ENCODE results near the gene MRPL2. TPM values are rescaled to one million over a fixed set of nuclear protein-coding genes. Genes with fewer than 3 reads are reported as not detected.
A peak's percentile ranks its signal among the peaks of the same experiment; 100 is the strongest.

MRPL2 gene
- 100 to 1,000 TPM; 112 to 113 TPM for total RNA-seq

DNA sequence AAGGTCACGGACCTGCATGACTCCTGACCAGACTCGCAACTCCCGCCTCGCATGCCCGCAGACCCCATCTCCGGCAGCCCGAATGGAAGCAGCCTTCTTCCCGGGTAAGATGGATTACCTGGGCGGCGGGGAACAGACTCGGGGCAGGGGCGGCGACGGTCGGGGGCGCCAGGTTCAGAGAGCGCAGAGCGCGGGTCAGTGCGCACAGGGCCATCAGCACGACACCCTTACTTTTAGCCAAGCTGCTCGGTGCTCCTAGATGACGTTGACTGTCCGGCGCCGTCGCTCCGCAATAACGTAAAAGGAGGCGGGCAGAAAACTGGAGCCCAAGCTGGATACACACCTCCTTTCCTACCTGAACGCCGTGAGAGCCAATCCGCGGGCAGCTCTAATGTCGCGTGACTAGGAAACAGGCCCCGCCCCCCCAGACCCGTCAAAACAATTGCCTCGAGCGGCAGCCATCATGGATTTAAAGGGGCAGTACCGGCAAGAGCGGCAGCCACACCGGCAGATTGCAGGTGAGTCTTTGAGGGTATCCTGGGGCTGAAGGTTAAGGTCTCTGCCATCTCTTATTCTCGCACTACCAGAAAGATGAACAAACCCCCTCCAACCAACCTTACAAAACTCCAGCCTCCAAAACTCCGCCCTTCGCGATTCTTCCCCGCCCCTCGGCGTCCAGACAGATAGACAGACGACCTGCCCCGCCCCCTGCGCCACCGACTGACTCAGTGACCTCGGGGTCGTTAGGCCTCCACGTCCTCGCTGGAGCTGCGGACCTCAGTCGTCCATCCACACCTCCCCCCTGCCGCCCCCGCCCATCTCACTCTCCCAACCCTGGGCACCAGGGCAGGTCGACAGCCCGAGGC lies at the start of gene MRPL2, which contains the start of gene KLC4:
Gene MRPL2, minus strand, starts transcription at position 267 of the 866 bp plus-strand sequence. Its CDS starts 53 bp downstream, at position 214.
Gene KLC4, plus strand, starts transcription at position 464 of the 866 bp plus-strand sequence. CDS start 1,705 bp downstream, outside the sequence.
- peaks cover 3% of the 10 kb centered on the region for H3K36me3 Mint-ChIP-seq

DNA sequence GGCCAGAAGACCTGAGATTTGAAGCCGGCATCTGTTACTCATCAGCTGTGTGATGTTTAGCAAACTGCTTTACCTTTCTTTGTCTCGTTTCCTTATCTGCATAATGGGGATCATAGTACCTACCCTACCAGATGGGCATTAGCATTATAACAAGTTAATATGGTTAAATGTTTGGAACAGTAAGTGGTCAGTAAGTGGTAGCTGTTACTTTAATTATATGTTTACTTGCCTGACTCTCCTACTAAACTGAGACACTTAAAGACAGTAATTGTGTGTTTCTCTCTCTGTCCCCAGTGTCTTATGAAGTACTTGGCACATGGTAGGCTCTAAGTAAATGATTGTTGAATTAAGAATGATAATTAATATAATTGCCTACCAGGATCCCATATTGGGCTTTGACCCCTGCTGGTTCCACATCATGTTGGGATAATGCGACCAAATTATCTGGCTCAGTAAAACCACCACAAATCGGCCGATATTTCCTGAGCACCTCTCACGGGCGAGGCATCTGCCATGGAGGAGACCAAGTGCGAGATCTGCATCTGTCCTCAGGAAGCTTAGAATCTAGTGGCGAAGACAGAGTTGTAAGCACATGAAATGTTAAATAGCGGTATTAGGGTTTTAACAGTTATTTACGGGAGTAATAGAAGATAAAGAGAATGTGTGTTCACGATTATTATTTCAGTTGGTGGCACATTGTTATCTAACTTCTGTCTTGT lies 48.3 kb upstream of the MRPL2 start:
- H3K27ac Mint-ChIP-seq = no peak overlapping the region
- DNase-seq = no peak
- no peak overlapping the region for H3K4me3 Mint-ChIP-seq
- peaks cover 2% of the 10 kb centered on the region for H3K4me1 Mint-ChIP-seq
- no peaks in the 10 kb centered on the region for H3K9me3 Mint-ChIP-seq
- no peaks in the 10 kb centered on the region for H3K36me3 Mint-ChIP-seq
- H3K27me3 Mint-ChIP-seq = no peaks in the 10 kb centered on the region

More for the DNA sequence above, at the start of gene MRPL2, which contains the start of gene KLC4:
- Mint-ChIP-seq H3K4me3 (peak within 1 kb of the TSS; percentile 81), H3K9me3 (no peaks in the 10 kb centered on the region), H3K27ac (peak within 1 kb of the TSS; percentile 92), H3K4me1 (peaks cover 23% of the 10 kb centered on the region), H3K27me3 (no peaks in the 10 kb centered on the region)
- peak; percentile 93 for DNase-seq

DNA sequence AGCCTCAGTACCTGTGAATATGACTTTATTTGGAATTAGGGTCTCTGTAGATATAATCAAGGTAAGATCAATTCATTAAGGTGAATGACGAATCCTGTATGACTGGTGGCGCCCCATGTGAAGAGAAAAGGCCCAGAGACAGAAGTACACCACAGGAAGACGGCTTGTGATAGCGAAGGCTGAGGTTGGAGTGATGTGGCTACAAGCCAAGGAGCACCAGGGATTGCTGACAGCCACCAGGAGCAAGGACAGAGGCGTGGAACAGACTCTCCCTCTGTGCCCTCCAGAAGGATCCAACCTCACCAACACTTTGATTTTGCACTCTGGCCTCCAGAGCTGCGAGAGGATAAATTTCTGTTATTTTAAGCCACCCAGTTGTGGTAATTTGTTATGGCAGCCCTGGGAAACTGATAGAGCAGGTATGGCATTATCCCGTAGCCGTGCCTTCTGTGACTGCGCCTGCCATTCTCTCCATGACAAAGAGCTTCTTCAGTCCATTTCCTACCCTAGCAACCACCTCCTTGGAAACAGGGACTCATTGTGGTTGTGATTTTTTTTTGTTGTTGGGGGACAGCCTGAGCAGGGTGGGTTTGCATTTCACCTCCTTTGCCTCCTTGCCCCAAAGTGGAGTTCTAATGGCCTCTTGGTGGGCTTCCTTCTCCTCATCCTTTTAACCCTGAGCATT lies 46.4 kb upstream of the MRPL2 start:
- Mint-ChIP-seq H3K27ac (no peak overlapping the region), H3K4me3 (no peak overlapping the region), H3K36me3 (no peaks in the 10 kb centered on the region), H3K27me3 (no peaks in the 10 kb centered on the region), H3K9me3 (no peaks in the 10 kb centered on the region), H3K4me1 (peaks cover 2% of the 10 kb centered on the region)
- DNase-seq = no peak

DNA sequence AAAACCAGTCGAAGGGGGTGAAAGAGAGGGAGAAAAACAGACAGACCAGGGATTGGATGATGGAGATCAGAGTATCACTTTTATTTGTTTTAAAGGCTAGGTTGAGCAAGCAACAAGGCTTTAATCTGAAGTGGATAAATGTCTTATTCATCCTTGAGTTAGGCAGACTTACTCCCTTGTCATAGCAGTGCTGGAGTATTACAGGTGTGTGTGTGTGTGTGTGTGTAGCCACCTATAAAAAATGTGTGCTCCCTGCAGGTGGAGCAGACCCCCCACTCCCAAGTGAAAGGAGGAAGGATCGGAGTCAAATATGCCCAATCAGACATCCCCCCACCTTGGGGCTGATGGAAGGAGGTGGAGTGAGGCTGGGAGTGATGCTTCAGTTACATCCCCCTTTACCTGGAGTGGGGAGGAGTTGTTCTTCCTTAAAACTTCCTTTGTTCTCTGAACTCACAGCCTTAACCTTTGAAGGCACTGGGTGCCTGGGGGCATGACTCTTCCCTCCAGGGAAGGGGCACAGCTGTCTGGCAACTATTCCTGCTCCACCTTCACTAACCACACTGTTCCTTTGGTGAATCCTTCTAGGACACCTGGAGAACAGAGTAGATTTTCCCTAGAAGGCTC lies 44.1 kb upstream of the MRPL2 start:
- Mint-ChIP-seq H3K9me3 (no peaks in the 10 kb centered on the region), H3K4me1 (peaks cover 2% of the 10 kb centered on the region), H3K27ac (no peak overlapping the region), H3K4me3 (no peak overlapping the region), H3K27me3 (no peaks in the 10 kb centered on the region), H3K36me3 (no peaks in the 10 kb centered on the region)
- no peak for DNase-seq

DNA sequence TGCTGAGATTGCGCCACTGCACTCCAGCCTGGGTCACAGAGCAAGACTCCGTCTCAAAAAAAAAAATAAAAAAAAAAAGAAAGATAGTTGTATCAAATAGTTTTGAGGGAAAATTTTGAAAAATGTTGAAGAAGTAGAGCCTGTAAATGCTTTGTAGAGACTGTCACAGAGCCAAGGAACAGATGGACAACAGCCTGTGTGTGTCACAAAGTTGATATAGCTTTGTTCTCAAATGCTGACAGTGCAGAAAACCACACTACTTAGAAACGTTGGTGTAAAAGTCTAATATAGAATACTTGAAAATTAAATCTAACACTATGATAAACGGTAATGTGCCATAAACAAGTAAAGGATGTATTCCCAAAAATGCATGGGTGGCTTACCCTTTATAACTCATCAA lies 42.3 kb upstream of the MRPL2 start:
- no peak overlapping the region for H3K27ac Mint-ChIP-seq
- no peaks in the 10 kb centered on the region for H3K9me3 Mint-ChIP-seq
- no peak overlapping the region for H3K4me3 Mint-ChIP-seq
- H3K36me3 Mint-ChIP-seq = no peaks in the 10 kb centered on the region
- DNase-seq = no peak
- H3K27me3 Mint-ChIP-seq = no peaks in the 10 kb centered on the region
- peaks cover 2% of the 10 kb centered on the region for H3K4me1 Mint-ChIP-seq

DNA sequence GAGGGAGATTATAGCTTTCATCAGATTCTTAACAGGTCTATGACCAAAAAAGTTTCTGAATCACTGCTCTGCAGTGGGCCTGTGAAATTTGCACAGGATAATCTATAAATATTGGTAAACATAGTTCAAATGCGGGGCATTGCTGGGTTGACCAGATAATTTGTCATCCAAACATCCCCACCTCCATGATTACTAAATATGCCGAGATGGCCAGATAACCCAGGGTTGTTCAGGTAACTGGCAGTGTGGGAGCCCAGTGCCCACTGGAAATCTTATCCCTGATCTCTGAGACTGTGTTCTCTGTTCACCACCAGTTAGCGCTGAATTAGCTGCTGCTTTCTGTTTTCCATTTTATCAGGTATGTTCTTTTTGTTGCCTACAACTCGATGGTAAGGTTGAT lies 38.3 kb upstream of the MRPL2 start:
- Mint-ChIP-seq H3K36me3 (no peaks in the 10 kb centered on the region), H3K4me3 (no peak overlapping the region), H3K27me3 (no peaks in the 10 kb centered on the region), H3K27ac (no peak overlapping the region), H3K9me3 (no peaks in the 10 kb centered on the region), H3K4me1 (peaks cover 3% of the 10 kb centered on the region)
- DNase-seq = no peak

DNA sequence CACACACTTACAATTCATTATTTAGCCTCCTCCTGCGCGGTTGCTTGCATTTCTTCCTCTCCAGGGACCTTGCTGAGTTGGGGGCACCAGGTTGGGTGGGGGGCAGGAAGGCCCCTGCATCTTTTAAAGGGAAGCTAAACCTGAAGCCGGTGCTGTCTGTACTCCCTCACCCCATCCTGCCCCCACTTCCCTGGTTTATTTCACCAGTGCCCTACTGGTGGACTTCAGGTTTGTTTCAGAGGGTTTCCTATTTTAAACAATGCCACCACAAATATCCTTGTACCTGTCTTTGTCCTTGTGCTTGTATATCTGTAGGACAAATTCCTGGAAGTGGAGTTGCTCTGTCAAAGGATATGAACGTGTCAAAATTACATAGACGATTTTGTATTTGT lies 37.9 kb upstream of the MRPL2 start:
- no peak for DNase-seq
- Mint-ChIP-seq H3K4me1 (peaks cover 3% of the 10 kb centered on the region), H3K27ac (no peak overlapping the region), H3K27me3 (no peaks in the 10 kb centered on the region), H3K36me3 (no peaks in the 10 kb centered on the region), H3K9me3 (no peaks in the 10 kb centered on the region), H3K4me3 (no peak overlapping the region)

DNA sequence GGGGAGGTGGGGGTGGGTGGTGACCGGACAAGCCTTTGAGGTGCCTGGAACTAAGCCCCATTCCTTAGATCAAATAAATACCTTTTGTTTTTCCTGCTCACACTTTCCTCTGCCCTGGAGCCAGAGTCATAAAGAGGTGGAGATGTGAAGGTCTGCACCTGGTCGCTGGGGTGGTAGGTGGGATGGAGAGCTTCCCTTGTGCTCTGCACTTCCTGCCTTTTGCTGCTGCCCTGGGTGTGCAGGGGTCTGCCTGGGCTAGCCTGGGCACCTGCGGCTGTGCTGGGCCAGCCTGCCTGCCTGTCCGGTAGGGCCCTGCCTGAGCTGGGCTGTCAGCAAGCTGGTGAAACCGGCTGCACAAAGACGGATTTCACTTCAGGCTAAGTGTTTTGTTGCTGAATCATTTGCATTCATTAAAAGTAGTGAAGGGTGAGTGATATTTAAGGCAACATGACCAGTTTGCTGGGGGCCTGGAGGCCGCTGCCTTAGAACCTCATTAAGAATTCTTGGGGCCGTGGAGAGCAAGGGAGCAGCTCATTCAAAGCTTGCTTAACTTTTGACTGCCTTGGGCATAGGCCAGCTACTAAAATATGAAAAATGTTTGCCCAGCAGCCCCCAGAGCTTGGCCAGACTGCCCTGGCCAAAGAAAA lies 37.3 kb upstream of the MRPL2 start:
- H3K9me3 Mint-ChIP-seq = no peaks in the 10 kb centered on the region
- H3K27ac Mint-ChIP-seq = no peak overlapping the region
- peaks cover 3% of the 10 kb centered on the region for H3K4me1 Mint-ChIP-seq
- DNase-seq = no peak
- no peaks in the 10 kb centered on the region for H3K27me3 Mint-ChIP-seq
- H3K36me3 Mint-ChIP-seq = no peaks in the 10 kb centered on the region
- no peak overlapping the region for H3K4me3 Mint-ChIP-seq

DNA sequence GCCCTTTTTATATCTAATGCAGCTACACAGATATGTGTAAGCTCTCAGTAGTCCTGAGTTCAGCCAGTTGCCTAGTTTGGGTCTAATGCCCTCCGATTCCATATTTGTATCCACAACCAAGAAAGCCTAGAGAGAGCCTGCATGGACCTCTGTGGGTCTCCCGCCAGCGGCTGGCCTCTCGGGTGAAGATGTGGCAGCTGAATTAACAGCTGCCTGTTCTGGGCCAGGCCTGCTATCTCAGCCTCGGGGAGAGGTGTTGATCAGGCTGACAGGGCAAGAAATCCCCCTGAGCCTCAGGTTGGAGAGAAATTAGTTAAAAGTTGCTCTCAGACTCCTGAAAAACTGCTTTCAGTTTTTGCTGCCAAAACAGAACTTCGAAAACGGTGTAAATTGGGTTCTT lies 36.7 kb upstream of the MRPL2 start:
- DNase-seq = no peak
- Mint-ChIP-seq H3K36me3 (no peaks in the 10 kb centered on the region), H3K9me3 (no peaks in the 10 kb centered on the region), H3K27me3 (no peaks in the 10 kb centered on the region), H3K4me3 (no peak overlapping the region), H3K27ac (no peak overlapping the region), H3K4me1 (peaks cover 3% of the 10 kb centered on the region)

DNA sequence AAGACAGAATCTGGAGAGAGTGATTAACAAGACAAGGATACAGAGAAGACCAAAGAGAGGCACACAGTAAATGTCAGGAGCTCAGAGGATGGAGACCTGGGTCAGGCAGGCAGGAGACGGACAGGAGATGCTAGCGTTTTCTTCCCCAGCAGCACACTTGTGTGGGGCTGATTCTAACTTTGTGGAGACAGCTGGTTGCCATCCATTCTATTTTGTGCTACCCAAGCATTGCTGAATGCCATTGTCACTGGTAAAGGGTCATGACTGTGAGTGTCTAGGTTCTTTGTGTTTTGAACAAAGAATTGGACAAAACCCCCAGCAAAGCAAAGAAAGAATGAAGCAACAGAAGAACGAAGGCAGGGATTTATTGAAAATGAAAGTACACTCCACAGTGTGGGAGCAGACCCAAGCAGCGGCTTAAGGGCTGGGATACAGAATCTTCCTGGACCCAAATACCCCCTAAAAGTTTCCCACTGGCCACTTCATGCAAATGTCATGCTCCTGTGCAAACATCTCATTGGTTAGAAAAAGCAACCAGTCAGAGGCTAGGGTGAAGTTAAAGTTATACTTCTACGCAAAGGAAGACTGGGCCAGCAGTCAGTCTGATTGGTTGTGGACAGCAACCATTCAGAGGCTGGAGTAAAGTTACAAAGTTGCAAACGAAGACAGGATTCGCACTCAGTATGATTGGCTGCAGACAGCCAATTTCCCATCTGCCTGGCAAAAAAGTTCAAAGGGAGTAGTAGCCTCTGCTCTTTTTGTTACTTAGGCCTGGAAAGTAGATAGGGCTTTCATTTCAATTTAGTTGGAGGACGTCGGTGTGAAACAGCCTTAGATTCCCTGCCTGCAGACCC lies 34.4 kb upstream of the MRPL2 start:
- no peaks in the 10 kb centered on the region for H3K9me3 Mint-ChIP-seq
- peak overlapping the region; percentile 7 for H3K4me3 Mint-ChIP-seq
- DNase-seq = no peak
- no peaks in the 10 kb centered on the region for H3K36me3 Mint-ChIP-seq
- H3K27ac Mint-ChIP-seq = no peak overlapping the region
- no peaks in the 10 kb centered on the region for H3K27me3 Mint-ChIP-seq
- H3K4me1 Mint-ChIP-seq = peaks cover 3% of the 10 kb centered on the region

DNA sequence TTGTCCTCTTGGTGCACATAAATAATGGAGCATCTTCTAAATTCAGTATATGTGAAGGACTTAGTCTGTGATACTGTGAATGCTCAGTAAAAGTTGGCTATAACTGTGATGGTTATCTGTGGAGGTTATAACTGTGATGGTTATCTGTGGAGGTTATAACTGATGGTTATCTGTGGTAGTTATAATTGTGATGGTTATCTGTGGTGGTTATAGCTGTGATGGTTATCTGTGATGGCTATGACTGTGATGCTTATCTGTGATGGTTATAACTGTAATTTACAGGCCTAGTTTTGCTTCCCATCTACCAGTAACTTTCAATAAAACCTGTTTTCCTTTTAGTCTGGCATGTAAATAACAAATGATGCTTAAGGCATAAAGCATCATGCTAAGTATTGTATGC lies 33.4 kb upstream of the MRPL2 start:
- Mint-ChIP-seq H3K27ac (no peak overlapping the region), H3K36me3 (no peaks in the 10 kb centered on the region), H3K4me1 (peaks cover 3% of the 10 kb centered on the region), H3K4me3 (no peak overlapping the region), H3K9me3 (no peaks in the 10 kb centered on the region), H3K27me3 (no peaks in the 10 kb centered on the region)
- DNase-seq = no peak

DNA sequence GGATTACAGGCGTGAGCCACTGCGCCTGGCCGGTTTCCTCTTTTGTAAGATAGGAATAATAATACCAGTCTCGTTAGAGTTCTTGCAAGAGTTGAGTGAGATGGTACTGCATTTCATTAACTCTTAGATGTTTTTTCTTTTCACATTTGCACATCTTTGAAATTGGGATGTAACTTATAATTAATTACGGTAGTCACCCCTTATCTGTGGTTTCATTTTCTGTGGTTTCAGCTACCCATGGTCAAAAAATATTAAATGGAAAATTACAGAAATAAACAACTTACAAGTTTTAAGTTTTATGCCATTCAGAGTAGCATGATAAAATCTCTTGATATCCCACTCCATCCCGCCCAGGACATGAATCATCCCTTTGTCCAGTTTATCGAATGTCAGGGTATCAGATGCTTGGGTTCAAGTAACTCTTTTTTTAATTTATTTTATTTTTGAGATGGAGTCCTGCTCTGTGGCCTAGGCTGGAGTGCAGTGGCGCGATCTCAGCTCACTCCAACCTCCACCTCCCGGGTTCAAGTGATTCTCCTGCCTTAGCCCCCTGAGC lies 32.3 kb upstream of the MRPL2 start:
- peaks cover 3% of the 10 kb centered on the region for H3K4me1 Mint-ChIP-seq
- no peak overlapping the region for H3K4me3 Mint-ChIP-seq
- no peaks in the 10 kb centered on the region for H3K27me3 Mint-ChIP-seq
- H3K27ac Mint-ChIP-seq = no peak overlapping the region
- no peaks in the 10 kb centered on the region for H3K36me3 Mint-ChIP-seq
- DNase-seq = no peak
- H3K9me3 Mint-ChIP-seq = no peaks in the 10 kb centered on the region

DNA sequence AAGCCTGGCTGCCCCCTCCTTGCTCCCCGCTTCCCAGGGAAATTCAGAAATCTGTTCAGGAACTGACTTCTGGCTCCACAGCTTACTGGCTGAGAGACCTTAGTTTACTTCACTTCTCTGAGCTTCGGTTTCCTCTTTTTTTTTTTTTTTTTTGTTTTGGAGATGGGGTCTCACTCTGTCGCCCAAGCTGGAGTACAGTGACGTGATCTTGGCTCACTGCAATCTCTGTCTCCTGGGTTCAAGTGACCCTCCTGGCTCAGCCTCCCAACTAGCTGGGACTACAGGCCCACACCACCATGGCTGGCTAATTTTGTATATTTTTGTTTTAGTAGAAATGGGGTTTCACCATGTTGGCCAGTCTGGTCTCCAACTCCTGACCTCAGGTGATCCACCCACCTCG lies 31.8 kb upstream of the MRPL2 start:
- DNase-seq = no peak
- Mint-ChIP-seq H3K27ac (no peak overlapping the region), H3K36me3 (no peaks in the 10 kb centered on the region), H3K9me3 (no peaks in the 10 kb centered on the region), H3K4me3 (no peak overlapping the region), H3K27me3 (no peaks in the 10 kb centered on the region), H3K4me1 (peaks cover 7% of the 10 kb centered on the region)
